ENCODE measurements around the gene SLC25A12. TPM values are rescaled to one million over a fixed set of nuclear protein-coding genes. Genes with fewer than 3 reads are reported as not detected.

The SLC25A12 gene
- total and polyA plus RNA-seq, 2 donors (not counting 3 experiments of a cell fraction or from before 2014, with no cell fraction given) = 13.6 to 17.1 TPM

GRCh38 chr2:171858397-171858958, 35.6 kb downstream of the SLC25A12 start:
- no peak overlapping the region for H3K27ac ChIP-seq (ENCODE audit: insufficient read depth, low read depth, low read length)
- no peaks in the 10 kb centered on the region for H3K36me3 ChIP-seq (ENCODE audit: control insufficient read depth in 2 of 2, extremely low read depth in 1 of 2, insufficient read depth in 2 of 2, low read length in 2 of 2)
- no TSS peak for BruUV-seq (replicated peaks)
- POLR2A ChIA-PET = no interaction called here
- peaks cover 2% of the 10 kb centered on the region for H3K4me1 ChIP-seq (ENCODE audit: control insufficient read depth, extremely low read depth, insufficient read depth, low read length)
- no peaks in the 10 kb centered on the region for H3K9me3 ChIP-seq (replicated peaks; ENCODE audit: control insufficient read depth, insufficient read depth, low read length)
- FAIRE-seq (no peak), DNase-seq (ENCODE audit: low read depth, low spot score) (peak; percentile 83)
- CTCF ChIA-PET = interaction anchor here (1.3 kb wide), 1 partner anchor 12 kb away, joined by 3 read pairs; no protein-coding TSS in a partner anchor
- no peak overlapping the region for H3K4me2 ChIP-seq (ENCODE audit: insufficient read depth, low read length)
- H4K20me1 ChIP-seq (replicated peaks; ENCODE audit: control insufficient read depth, extremely low read depth, insufficient read depth, low read length) = no peaks in the 10 kb centered on the region
- no peaks in the 10 kb centered on the region for H3K9me1 ChIP-seq (replicated peaks; ENCODE audit: control insufficient read depth, extremely low read depth, insufficient read depth, low read length)
- no peaks in the 10 kb centered on the region for H3K27me3 ChIP-seq (ENCODE audit: control insufficient read depth in 2 of 2, insufficient read depth in 2 of 2, low read length in 2 of 2)
- dilution Hi-C loops (cut with MboI; ENCODE audit: extremely low pct_ligation_motif_present, low sequenced_read_pairs) (no loop called here), intact Hi-C loops (cut with micrococcal nuclease) (no loop called here)
- no peak overlapping the region for H3K4me3 ChIP-seq (replicated peaks in 1 of 3; ENCODE audit: insufficient read depth in 1 of 3, low read depth in 1 of 3, low read length in 3 of 3)
- TF ChIP-seq FOS (IDR thresholded peaks at IDR 0.05; ENCODE audit: borderline replicate concordance, insufficient read depth, low read length) = no peak
- TF ChIP-seq JUN (IDR thresholded peaks at IDR 0.05; ENCODE audit: borderline replicate concordance, insufficient read depth, insufficient read length, low read depth) = no peak
- TF ChIP-seq POLR2AphosphoS5 (IDR thresholded peaks at IDR 0.05; ENCODE audit: insufficient read depth, low read depth, low read length) = no peak
- TF ChIP-seq EZH2 (IDR thresholded peaks at IDR 0.05; ENCODE audit: borderline replicate concordance, low read depth, low read length, severe bottlenecking) = no peak
- TF ChIP-seq, protein P1, sequence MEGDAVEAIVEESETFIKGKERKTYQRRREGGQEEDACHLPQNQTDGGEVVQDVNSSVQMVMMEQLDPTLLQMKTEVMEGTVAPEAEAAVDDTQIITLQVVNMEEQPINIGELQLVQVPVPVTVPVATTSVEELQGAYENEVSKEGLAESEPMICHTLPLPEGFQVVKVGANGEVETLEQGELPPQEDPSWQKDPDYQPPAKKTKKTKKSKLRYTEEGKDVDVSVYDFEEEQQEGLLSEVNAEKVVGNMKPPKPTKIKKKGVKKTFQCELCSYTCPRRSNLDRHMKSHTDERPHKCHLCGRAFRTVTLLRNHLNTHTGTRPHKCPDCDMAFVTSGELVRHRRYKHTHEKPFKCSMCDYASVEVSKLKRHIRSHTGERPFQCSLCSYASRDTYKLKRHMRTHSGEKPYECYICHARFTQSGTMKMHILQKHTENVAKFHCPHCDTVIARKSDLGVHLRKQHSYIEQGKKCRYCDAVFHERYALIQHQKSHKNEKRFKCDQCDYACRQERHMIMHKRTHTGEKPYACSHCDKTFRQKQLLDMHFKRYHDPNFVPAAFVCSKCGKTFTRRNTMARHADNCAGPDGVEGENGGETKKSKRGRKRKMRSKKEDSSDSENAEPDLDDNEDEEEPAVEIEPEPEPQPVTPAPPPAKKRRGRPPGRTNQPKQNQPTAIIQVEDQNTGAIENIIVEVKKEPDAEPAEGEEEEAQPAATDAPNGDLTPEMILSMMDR (IDR thresholded peaks at IDR 0.05; ENCODE audit: extremely low read depth in 1 of 2, insufficient read depth in 1 of 2, low read depth in 1 of 2, low read length in 2 of 2) = no peak
- TF ChIP-seq MYC (IDR thresholded peaks at IDR 0.05; ENCODE audit: low read depth, low read length) = no peak
- no peak for TF ChIP-seq GATA2 (IDR thresholded peaks at IDR 0.05; ENCODE audit: insufficient read depth, insufficient read length, low read depth, low read length)
- TF ChIP-seq POLR2A (IDR thresholded peaks at IDR 0.05; ENCODE audit: low read depth, low read length) = no peak
- TF ChIP-seq MAX (IDR thresholded peaks at IDR 0.05; ENCODE audit: insufficient read depth, insufficient read length) = no peak
- no peak overlapping the region for H3K9ac ChIP-seq (replicated peaks; ENCODE audit: extremely low read depth, insufficient read depth, low read length)
- no peak overlapping the region for H2AFZ ChIP-seq (ENCODE audit: low read depth, low read length)
- no peaks in the 10 kb centered on the region for H3K79me2 ChIP-seq (ENCODE audit: control insufficient read depth, insufficient read depth, low read length)
